Adrenal gland (tissue), 12 donors: Measurements from ENCODE around the gene MAP7. TPM values are rescaled to one million over a fixed set of nuclear protein-coding genes. Genes with fewer than 3 reads are reported as not detected.

Experiments used
- DNase-seq, 7 donors: peaks; one replicate each; pipeline ENCODE4 v3.0.0-alpha.2; 2019 to 2020
- H3K27ac ChIP-seq, 5 donors: fragments of 200-600 bp; sonication (generic) in 4 of 5; 1 replicate in 3 of 5; 2 replicates in 2 of 5; pipeline versions ENCODE4 v1.5.1 to v1.8.0; 2016 to 2020; ENCODE audit warnings: mild to moderate bottlenecking in 1 of 5
- H3K27me3 ChIP-seq: fragments of 200-600 bp; 2 replicates; pipeline ENCODE4 v1.8.0; 2021
- H3K36me3 ChIP-seq, 2 donors: fragments of 200-600 bp; replicated peaks in 1 of 2; 1 replicate in 1 of 2; 2 replicates in 1 of 2; pipeline versions ENCODE4 v1.5.1 to v1.8.0; 2018 to 2022
- H3K4me1 ChIP-seq, 2 donors: fragments of 200-600 bp; replicated peaks in 1 of 2; 1 replicate in 1 of 2; 2 replicates in 1 of 2; pipeline versions ENCODE4 v1.5.1 to v1.8.0; 2018 to 2021
- H3K4me3 ChIP-seq, 4 donors: fragments of 200-600 bp; sonication (generic) in 3 of 4; one replicate each; pipeline ENCODE4 v1.5.1; 2016 to 2018
- H3K9me3 ChIP-seq, 3 donors: fragments of 200-600 bp; sonication (generic) in 1 of 3; replicated peaks in 1 of 3; 1 replicate in 2 of 3; 2 replicates in 1 of 3; pipeline versions ENCODE4 v1.5.1 to v1.8.0; 2016 to 2021
- CTCF ChIP-seq, 6 experiments: fragments of 450-650 bp in 4 of 6; fragments of 200-600 bp in 2 of 6; sonication (generic) in 1 of 6; IDR thresholded peaks; 1 replicate in 5 of 6; 2 replicates in 1 of 6; pipeline versions ENCODE4 v1.5.1 to v1.8.0; 2016 to 2021; ENCODE audit warnings: antibody characterized with exemption in 6 of 6, mild to moderate bottlenecking in 2 of 6, moderate library complexity in 1 of 6
- POLR2A ChIP-seq, 2 donors: fragments of 450-650 bp; IDR thresholded peaks; one replicate each; pipeline ENCODE4 v1.6.1; 2017; ENCODE audit warnings: antibody characterized with exemption in 2 of 2, mild to moderate bottlenecking in 2 of 2, moderate library complexity in 1 of 2
- WGBS, 4 donors: extraction: QIAGEN DNeasy Blood & Tissue Kit in 2 of 4; methylation state at CpG; one replicate each; pipeline versions ENCODE4 v1.1.5 to v1.1.7; 2013 to 2017; 5-methylcytosine and 5-hydroxymethylcytosine counted together
- intact Hi-C, 2 donors: fragments of 100-400 bp; cut with DNase I; formaldehyde crosslinking; loops; one replicate each; pipeline versions ENCODE4 v1.14.1 to v1.15.0; 2022 to 2023
- polyA plus RNA-seq, 3 donors: library from polyadenylated mRNA; stranded (reverse); fragments of 200-250 nt in 2 of 3; fragments of 350-450 nt in 1 of 3; fragmentation: Illumina TruSeq in 1 of 3; extraction: RNeasy Lipid Tissue Mini Kit (QIAGEN cat#74804) in 1 of 3; gene quantifications; one replicate each; pipeline ENCODE4 v1.2.3, GENCODE V29; 2013 to 2014
- total RNA-seq, 9 donors: library from RNA; depleted of rRNA in 4 of 9; stranded (reverse); fragments of >200 nt in 4 of 9; fragments of 120-200 nt in 1 of 9; fragmentation: NEBNext Ultra II Directional in 1 of 9; extraction: Animal tissue kit (Norgen Biotek cat#: 25700) in 1 of 9; gene quantifications; one replicate each; pipeline versions ENCODE4 v1.1.0 to v1.2.4, GENCODE V29; 2013 to 2023
- donor health status: healthy with polysubstance abuse.
- donor health status: Bipolar disorder and iron deficiency.
- donor health status: DM: yes; HTN: yes; CAD: no.
- donor health status: DM: no; HTN: no; CAD: no.
- donor health status: DM: no; HTN: no; CAD: no.
- donor health status: DM: yes; HTN: yes; CAD: no.

Gene MAP7
- total and polyA plus RNA-seq, 12 donors = 4.7 to 31.6 (median 11.3) TPM

- Histone ChIP-seq H3K27me3 (no peaks in the 10 kb centered on the region), H3K4me3 (peak overlapping the region in 1 of 4 donors; percentile 75), H3K27ac (no peak overlapping the region), H3K36me3 (no peaks in the 10 kb centered on the region), H3K4me1 (peaks cover 8 to 11% of the 10 kb centered on the region in 2 donors), H3K9me3 (no peaks in the 10 kb centered on the region)
- intact Hi-C loops = no loop called here
- no peak for DNase-seq
- TF ChIP-seq POLR2A (IDR thresholded peaks at IDR 0.05) = no peak
- no peak for TF ChIP-seq CTCF (IDR thresholded peaks at IDR 0.05)
- 68 to 74% (median 72%) methylated on average over 14 of the region's 14 CpGs for whole genome bisulfite sequencing, 4 donors
Observed at GRCh38 chr6:136548582-136549299, 1.5 kb downstream of the MAP7 start.

GRCh38 chr6:136547871-136548270 lies 2.4 kb downstream of the MAP7 start:
- H3K36me3 ChIP-seq = no peaks in the 10 kb centered on the region
- WGBS, 4 donors = 80 to 88% (median 85%) methylated on average over 1 of the region's 1 CpG
- intact Hi-C loops = no loop called here
- DNase-seq = no peak
- no peaks in the 10 kb centered on the region for H3K9me3 ChIP-seq
- H3K4me1 ChIP-seq = peaks cover 8 to 11% of the 10 kb centered on the region in 2 donors
- H3K4me3 ChIP-seq = no peak overlapping the region
- no peak overlapping the region for H3K27ac ChIP-seq
- no peak for TF ChIP-seq CTCF (IDR thresholded peaks at IDR 0.05)
- no peak for TF ChIP-seq POLR2A (IDR thresholded peaks at IDR 0.05)
- no peaks in the 10 kb centered on the region for H3K27me3 ChIP-seq

GRCh38 chr6:136547336-136547735 lies 2.9 kb downstream of the MAP7 start:
- Histone ChIP-seq H3K27ac (no peak overlapping the region), H3K27me3 (no peaks in the 10 kb centered on the region), H3K4me1 (peaks cover 8 to 11% of the 10 kb centered on the region in 2 donors), H3K9me3 (no peaks in the 10 kb centered on the region), H3K36me3 (no peaks in the 10 kb centered on the region), H3K4me3 (no peak overlapping the region)
- DNase-seq = no peak
- intact Hi-C loops = no loop called here
- 43 to 53% (median 45%) methylated on average over 4 of the region's 4 CpGs for WGBS, 4 donors
- TF ChIP-seq CTCF (IDR thresholded peaks at IDR 0.05) (peak; percentile 19 to 63 (median 58)), POLR2A (IDR thresholded peaks at IDR 0.05) (no peak)

- no peaks in the 10 kb centered on the region for H3K36me3 ChIP-seq
- H3K27ac ChIP-seq = no peak overlapping the region
- intact Hi-C loops = no loop called here
- H3K9me3 ChIP-seq = no peaks in the 10 kb centered on the region
- 79 to 90% (median 81%) methylated on average over 1 of the region's 1 CpG for WGBS, 4 donors
- DNase-seq = no peak
- H3K27me3 ChIP-seq = no peaks in the 10 kb centered on the region
- H3K4me3 ChIP-seq = no peak overlapping the region
- H3K4me1 ChIP-seq = peaks cover 8% of the 10 kb centered on the region in 2 donors
- TF ChIP-seq POLR2A (IDR thresholded peaks at IDR 0.05) (no peak), CTCF (IDR thresholded peaks at IDR 0.05) (no peak)
Observed at GRCh38 chr6:136546331-136546730, 3.9 kb downstream of the MAP7 start.
